ENCODE data around the gene BAHCC1.
A peak's percentile ranks its signal among the peaks of the same experiment; 100 is the strongest.

- TF ChIP-seq CTCF (IDR thresholded peaks at IDR 0.05), result peak in 1 of 12 donors; percentile 8
- no peak for TF ChIP-seq POLR2A (IDR thresholded peaks at IDR 0.05)
Observed at GRCh38 chr17:81488276-81488860, 93.1 kb downstream of the BAHCC1 start.
